ENCODE results near the gene PARP15.

PARP15 gene

GRCh38 chr3:122687298-122687697, 109.8 kb downstream of the PARP15 start:
- TF ChIP-seq CTCF (conservative IDR thresholded peaks at IDR 0.05; ENCODE audit: low read depth, low read length) = no peak
- DNase-seq (ENCODE audit: low read depth) = no peak
- H3K4me3 ChIP-seq (ENCODE audit: low read length) = no peak overlapping the region
